PC-9 (cell line): ENCODE data around the gene USP35. TPM values are rescaled to one million over a fixed set of nuclear protein-coding genes. Genes with fewer than 3 reads are reported as not detected.

Experiments
- BruUV-seq: library from RNA; stranded (reverse); fragments of 400-500 nt; replicated peaks from 2 replicates; lab custom pipeline; 2021; lab: Mats Ljungman, UMichigan
- CTCF ChIA-PET: fragments of 300-600 bp; sonication (Branson Sonifier 250); formaldehyde crosslinking; loops from one replicate; lab custom pipeline; 2022; ENCODE audit warnings: antibody characterized with exemption; lab: Charles Lee
- POLR2A ChIA-PET: fragments of 300-600 bp; sonication (Branson Sonifier 250); formaldehyde crosslinking; loops from one replicate; lab custom pipeline; 2022; ENCODE audit warnings: antibody characterized with exemption; ENCODE audit not compliant: unreplicated experiment; lab: Charles Lee
- DNase-seq, 2 experiments: peaks; one replicate each; pipeline versions ENCODE4 v3.0.0 to v3.0.0-alpha.2; 2015 to 2022; ENCODE audit warnings: mixed read lengths in 1 of 2
- H2AFZ ChIP-seq: fragments of 200-600 bp; sonication (generic); 2 replicates; pipeline ENCODE4 v1.8.1; 2017; ENCODE audit warnings: antibody characterized with exemption
- H3F3A ChIP-seq: fragments of 200-600 bp; sonication (generic); 2 replicates; pipeline ENCODE4 v1.8.1; 2017; ENCODE audit warnings: antibody characterized with exemption, mild to moderate bottlenecking, low read depth; ENCODE audit not compliant: insufficient read depth
- H3K27ac ChIP-seq: fragments of 200-600 bp; sonication (generic); 2 replicates; pipeline ENCODE4 v1.6.1; 2016; ENCODE audit warnings: mixed run types
- H3K27me3 ChIP-seq: fragments of 200-600 bp; sonication (generic); 2 replicates; pipeline ENCODE4 v1.6.1; 2016; ENCODE audit warnings: low read depth, mixed run types; ENCODE audit not compliant: insufficient read depth
- H3K36me3 ChIP-seq: fragments of 200-600 bp; sonication (generic); 2 replicates; pipeline ENCODE4 v1.6.1; 2016; ENCODE audit warnings: low read depth, mixed run types
- H3K4me1 ChIP-seq: fragments of 200-600 bp; sonication (generic); replicated peaks from 2 replicates; pipeline ENCODE4 v1.6.1; 2016; ENCODE audit warnings: mixed run types; ENCODE audit not compliant: insufficient read depth
- H3K4me2 ChIP-seq: fragments of 200-600 bp; sonication (generic); 2 replicates; pipeline ENCODE4 v1.6.1; 2017; ENCODE audit warnings: mixed run types
- H3K4me3 ChIP-seq: fragments of 200-600 bp; sonication (generic); 2 replicates; pipeline ENCODE4 v1.6.1; 2016; ENCODE audit warnings: mixed run types
- H3K79me2 ChIP-seq: fragments of 200-600 bp; sonication (generic); 2 replicates; pipeline ENCODE4 v1.6.1; 2017; ENCODE audit warnings: low read depth, mixed run types
- H3K9me2 ChIP-seq: fragments of 200-600 bp; sonication (generic); 2 replicates; pipeline ENCODE4 v1.8.1; 2017; ENCODE audit warnings: mild to moderate bottlenecking; ENCODE audit not compliant: insufficient read depth
- H3K9me3 ChIP-seq: fragments of 200-600 bp; sonication (generic); 2 replicates; pipeline ENCODE4 v1.8.1; 2016; ENCODE audit warnings: low read depth; ENCODE audit not compliant: insufficient read depth
- H4K20me1 ChIP-seq: fragments of 200-600 bp; sonication (generic); 2 replicates; pipeline ENCODE4 v1.8.1; 2017; ENCODE audit not compliant: insufficient read depth
- EZH2 ChIP-seq: fragments of 200-600 bp; sonication (generic); IDR thresholded peaks from 2 replicates; pipeline ENCODE4 v1.8.0; 2017; ENCODE audit warnings: antibody characterized with exemption, low read depth
- intact Hi-C: fragments of 100-400 bp; cut with micrococcal nuclease; formaldehyde crosslinking; loops from one replicate; pipeline ENCODE4 v1.10.0; 2022; ENCODE audit not compliant: unreplicated experiment
- total RNA-seq: library from RNA; stranded (reverse); gene quantifications from 2 replicates; pipeline ENCODE4 v1.2.3, GENCODE V29; 2021
- TF ChIP-seq, protein P1 (sequence below): fragments of 200-600 bp; sonication (generic); conservative IDR thresholded peaks from 2 replicates; pipeline ENCODE4 v1.6.1; 2017; ENCODE audit warnings: mixed run types, antibody characterized with exemption, mild to moderate bottlenecking, moderate library complexity

USP35 gene
- total RNA-seq, 1 experiment from 2014 or later = 13.5 TPM

DNA sequence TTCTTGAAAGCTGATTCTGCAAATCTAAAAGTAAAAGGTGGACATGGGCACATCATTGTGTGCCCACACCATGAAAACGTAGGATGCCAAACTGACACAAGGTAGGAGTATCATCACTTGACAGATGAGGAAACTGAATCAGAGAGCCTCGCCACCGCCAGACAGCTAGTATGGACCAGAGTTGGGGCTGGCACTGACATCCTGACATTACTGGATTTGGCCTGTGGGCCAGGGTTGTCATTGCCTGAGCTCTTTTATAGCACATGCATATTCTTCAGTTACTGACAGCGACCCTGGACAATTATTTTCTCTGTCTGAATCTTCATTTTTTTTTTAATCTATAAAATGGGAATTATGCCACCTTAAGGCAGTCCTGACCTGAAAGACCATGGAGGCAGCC lies 16.5 kb downstream of the USP35 start:
- no peak overlapping the region for H2AFZ ChIP-seq
- no peaks in the 10 kb centered on the region for H3K9me2 ChIP-seq
- H3K27ac ChIP-seq = no peak overlapping the region
- no peak for DNase-seq
- intact Hi-C loops = no loop called here
- no peaks in the 10 kb centered on the region for H3K4me1 ChIP-seq
- no peak overlapping the region for H3K4me2 ChIP-seq
- no peaks in the 10 kb centered on the region for H4K20me1 ChIP-seq
- H3K79me2 ChIP-seq = no peaks in the 10 kb centered on the region
- ChIA-PET POLR2A (no interaction called here), CTCF (interaction anchor here (0.6 kb wide), 1 partner anchor 86 kb away, joined by 7 read pairs; no protein-coding TSS in a partner anchor)
- no peaks in the 10 kb centered on the region for H3K36me3 ChIP-seq
- H3K9me3 ChIP-seq = no peaks in the 10 kb centered on the region
- no peak for TF ChIP-seq EZH2
- TF ChIP-seq, protein P1, sequence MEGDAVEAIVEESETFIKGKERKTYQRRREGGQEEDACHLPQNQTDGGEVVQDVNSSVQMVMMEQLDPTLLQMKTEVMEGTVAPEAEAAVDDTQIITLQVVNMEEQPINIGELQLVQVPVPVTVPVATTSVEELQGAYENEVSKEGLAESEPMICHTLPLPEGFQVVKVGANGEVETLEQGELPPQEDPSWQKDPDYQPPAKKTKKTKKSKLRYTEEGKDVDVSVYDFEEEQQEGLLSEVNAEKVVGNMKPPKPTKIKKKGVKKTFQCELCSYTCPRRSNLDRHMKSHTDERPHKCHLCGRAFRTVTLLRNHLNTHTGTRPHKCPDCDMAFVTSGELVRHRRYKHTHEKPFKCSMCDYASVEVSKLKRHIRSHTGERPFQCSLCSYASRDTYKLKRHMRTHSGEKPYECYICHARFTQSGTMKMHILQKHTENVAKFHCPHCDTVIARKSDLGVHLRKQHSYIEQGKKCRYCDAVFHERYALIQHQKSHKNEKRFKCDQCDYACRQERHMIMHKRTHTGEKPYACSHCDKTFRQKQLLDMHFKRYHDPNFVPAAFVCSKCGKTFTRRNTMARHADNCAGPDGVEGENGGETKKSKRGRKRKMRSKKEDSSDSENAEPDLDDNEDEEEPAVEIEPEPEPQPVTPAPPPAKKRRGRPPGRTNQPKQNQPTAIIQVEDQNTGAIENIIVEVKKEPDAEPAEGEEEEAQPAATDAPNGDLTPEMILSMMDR = no peak
- no peaks in the 10 kb centered on the region for H3F3A ChIP-seq
- BruUV-seq = no TSS peak
- H3K27me3 ChIP-seq = no peaks in the 10 kb centered on the region
- no peak overlapping the region for H3K4me3 ChIP-seq

DNA sequence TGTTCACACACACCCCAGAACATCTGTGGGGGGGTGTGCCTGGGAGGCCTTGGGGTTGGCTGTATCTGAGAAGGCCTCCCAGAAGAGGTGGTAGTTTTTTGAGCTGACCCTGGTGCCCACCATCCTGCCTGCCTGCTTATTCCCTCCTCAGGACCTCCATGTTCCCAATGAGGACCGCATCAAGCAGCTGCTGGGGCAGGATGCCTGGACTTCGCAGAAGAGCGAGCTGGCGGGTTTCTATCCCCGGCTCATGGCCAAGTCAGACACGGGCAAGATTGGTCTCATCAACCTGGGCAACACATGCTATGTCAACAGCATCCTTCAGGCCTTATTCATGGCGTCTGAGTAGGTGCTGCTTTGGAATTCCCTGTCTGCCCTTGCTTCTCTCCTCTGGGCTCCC lies 17.0 kb downstream of the USP35 start:
- H3F3A ChIP-seq = no peaks in the 10 kb centered on the region
- CTCF ChIA-PET = no interaction called here
- no peaks in the 10 kb centered on the region for H4K20me1 ChIP-seq
- POLR2A ChIA-PET = no interaction called here
- H3K27ac ChIP-seq = no peak overlapping the region
- no peaks in the 10 kb centered on the region for H3K9me2 ChIP-seq
- H3K36me3 ChIP-seq = no peaks in the 10 kb centered on the region
- intact Hi-C loops = no loop called here
- H3K79me2 ChIP-seq = no peaks in the 10 kb centered on the region
- no peaks in the 10 kb centered on the region for H3K27me3 ChIP-seq
- no peak for TF ChIP-seq EZH2
- TF ChIP-seq, protein P1 = no peak
- H3K4me2 ChIP-seq = no peak overlapping the region
- H3K4me1 ChIP-seq = no peaks in the 10 kb centered on the region
- H3K4me3 ChIP-seq = no peak overlapping the region
- DNase-seq = no peak
- no TSS peak for BruUV-seq
- no peak overlapping the region for H2AFZ ChIP-seq
- H3K9me3 ChIP-seq = no peaks in the 10 kb centered on the region

DNA sequence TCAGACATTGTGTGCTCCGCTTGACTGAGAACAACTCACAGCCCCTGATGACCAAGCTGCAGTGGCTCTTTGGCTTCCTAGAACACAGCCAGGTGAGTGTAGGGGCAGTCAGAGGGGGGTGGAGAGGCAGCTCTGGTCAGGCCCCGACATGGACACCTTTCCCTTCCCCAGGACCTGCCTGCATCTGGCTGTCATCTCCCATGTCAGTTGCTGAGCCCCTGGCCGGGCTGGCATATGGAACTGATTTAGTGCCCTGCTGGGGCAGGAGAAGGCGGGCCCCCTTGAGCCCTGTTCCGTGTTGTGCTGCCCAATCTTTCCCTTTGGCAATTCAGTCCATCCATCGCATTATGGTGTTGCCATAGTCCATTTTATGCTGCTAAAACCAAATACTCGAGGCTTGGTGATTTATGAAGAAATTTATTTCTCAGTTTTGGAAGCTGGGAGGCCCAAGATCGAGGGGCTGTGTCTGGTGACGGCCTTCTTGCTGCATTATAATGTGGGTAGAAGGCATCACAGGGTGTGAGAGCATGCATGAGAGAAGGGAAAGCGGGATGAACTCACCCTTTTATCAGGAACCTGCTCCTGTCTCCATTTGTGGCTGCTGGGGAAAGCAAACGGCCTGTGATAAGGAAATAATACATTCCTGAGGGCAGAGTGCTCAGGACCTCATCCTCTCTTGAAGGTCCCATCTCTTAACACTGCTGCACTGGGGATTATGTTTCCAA lies 19.0 kb downstream of the USP35 start:
- no TSS peak for BruUV-seq
- Histone ChIP-seq H3K27me3 (no peaks in the 10 kb centered on the region), H3K9me2 (no peaks in the 10 kb centered on the region), H4K20me1 (no peaks in the 10 kb centered on the region), H3K27ac (no peak overlapping the region), H3K9me3 (no peaks in the 10 kb centered on the region), H3F3A (no peaks in the 10 kb centered on the region), H3K4me2 (no peak overlapping the region), H3K36me3 (0 out of 2 replicates have a peak, but pooled peaks cover 3% of the 10 kb centered on the region), H2AFZ (no peak overlapping the region), H3K79me2 (no peaks in the 10 kb centered on the region), H3K4me3 (no peak overlapping the region), H3K4me1 (no peaks in the 10 kb centered on the region)
- POLR2A ChIA-PET = no interaction called here
- CTCF ChIA-PET = no interaction called here
- TF ChIP-seq, protein P1 = no peak
- no peak for TF ChIP-seq EZH2
- intact Hi-C loops = no loop called here
- DNase-seq = no peak
